Stomach (tissue), 9 donors: ENCODE measurements around the gene SGTA. TPM values are rescaled to one million over a fixed set of nuclear protein-coding genes. Genes with fewer than 3 reads are reported as not detected.

Experiments
- DNase-seq, 2 donors: peaks; one replicate each; pipeline versions ENCODE4 v3.0.0 to v3.0.0-alpha.2; 2013 to 2019
- H3K27ac ChIP-seq, 5 donors: fragments of 200-600 bp in 4 of 5; sonication (generic) in 4 of 5; one replicate each; pipeline ENCODE4 v1.5.1; 2013 to 2019; ENCODE audit warnings: mild to moderate bottlenecking in 1 of 5, moderate library complexity in 1 of 5
- H3K27me3 ChIP-seq, 3 donors: fragments of 200-600 bp; sonication (generic); one replicate each; pipeline ENCODE4 v1.5.1; 2017 to 2019; ENCODE audit warnings: mixed run types in 1 of 3
- H3K36me3 ChIP-seq, 4 donors: fragments of 200-600 bp; sonication (generic); 1 replicate in 3 of 4; 2 replicates in 1 of 4; pipeline ENCODE4 v1.5.1; 2016 to 2019
- H3K4me1 ChIP-seq, 4 donors: fragments of 200-600 bp; sonication (generic); one replicate each; pipeline ENCODE4 v1.5.1; 2016 to 2019
- H3K4me3 ChIP-seq, 4 donors: fragments of 200-600 bp; sonication (generic) in 3 of 4; one replicate each; pipeline ENCODE4 v1.5.1; 2016 to 2019; ENCODE audit warnings: mild to moderate bottlenecking in 1 of 4
- H3K9me3 ChIP-seq, 4 donors: fragments of 200-600 bp; sonication (generic); one replicate each; pipeline ENCODE4 v1.5.1; 2016 to 2019
- EP300 ChIP-seq: sonication (generic); formaldehyde crosslinking; IDR thresholded peaks from one replicate; pipeline ENCODE4 v1.6.1; 2017; ENCODE audit warnings: antibody characterized with exemption
- POLR2A ChIP-seq, 4 donors: fragments of 450-650 bp; IDR thresholded peaks; one replicate each; pipeline ENCODE4 v1.6.1; 2016; ENCODE audit warnings: antibody characterized with exemption in 4 of 4, control low read depth in 2 of 4, mild to moderate bottlenecking in 1 of 4, moderate library complexity in 1 of 4
- POLR2AphosphoS5 ChIP-seq, 3 donors: sonication (generic); formaldehyde crosslinking; IDR thresholded peaks; one replicate each; pipeline ENCODE4 v1.6.1; 2016; ENCODE audit warnings: antibody characterized with exemption in 3 of 3
- WGBS, 5 donors: extraction: QIAGEN DNeasy Blood & Tissue Kit in 3 of 5; methylation state at CpG; one replicate each; pipeline versions ENCODE4 v1.1.5 to v1.1.7; 2013 to 2018; 5-methylcytosine and 5-hydroxymethylcytosine counted together
- intact Hi-C: fragments of 100-400 bp; cut with DNase I; formaldehyde crosslinking; loops from one replicate; pipeline ENCODE4 v1.15.1; 2023; ENCODE audit warnings: low total_unique reads
- polyA plus RNA-seq, 3 donors: library from polyadenylated mRNA; stranded (reverse); fragments of 200-250 nt; gene quantifications; one replicate each; pipeline ENCODE4 v1.2.3, GENCODE V29; 2013
- total RNA-seq, 5 donors: library from RNA; depleted of rRNA; stranded (reverse); fragments of >200 nt; gene quantifications; one replicate each; pipeline versions ENCODE4 v1.1.0 to v1.2.3, GENCODE V29; 2014 to 2016
- TF ChIP-seq, protein P1 (sequence below), 7 experiments: fragments of 450-650 bp in 4 of 7; fragments of 200-600 bp in 3 of 7; sonication (generic) in 3 of 7; IDR thresholded peaks; one replicate each; pipeline ENCODE4 v1.5.1; 2016 to 2019; ENCODE audit warnings: antibody characterized with exemption in 7 of 7, control low read depth in 2 of 7, mild to moderate bottlenecking in 1 of 7
- donor health status: healthy with polysubstance abuse.
- donor health status: Bipolar disorder and iron deficiency.
- donor health status: healthy.

SGTA gene
- total and polyA plus RNA-seq, 8 donors: 18.5 to 173 (median 52.7) TPM

DNA sequence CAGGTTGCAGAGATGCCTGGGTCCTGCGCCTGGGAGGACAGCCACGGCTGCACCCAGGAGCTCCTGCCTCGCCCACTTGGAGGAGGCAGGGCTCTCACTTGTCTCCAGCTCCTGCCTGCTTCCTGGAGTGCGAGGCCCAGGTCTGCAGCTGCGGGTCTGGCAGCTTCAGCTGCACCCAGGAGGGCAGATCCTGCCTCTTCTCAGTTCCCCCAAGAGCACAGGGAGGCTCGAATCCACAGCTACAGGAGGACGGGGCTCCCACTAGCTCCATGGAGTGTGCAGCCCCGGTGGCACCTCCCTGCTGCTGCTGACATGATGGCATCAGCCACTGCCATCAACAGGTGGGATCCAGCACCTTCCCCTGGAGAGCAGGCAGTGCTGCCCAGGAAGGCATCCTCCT, 41.1 kb upstream of the SGTA start:
- Histone ChIP-seq H3K27me3 (no peaks in the 10 kb centered on the region), H3K27ac (no peak overlapping the region), H3K4me3 (no peak overlapping the region), H3K9me3 (peaks cover 0 to 21% (median 12%) of the 10 kb centered on the region in 4 donors), H3K36me3 (peaks cover 0 to 60% (median 42%) of the 10 kb centered on the region in 4 donors), H3K4me1 (peaks cover 7 to 26% (median 21%) of the 10 kb centered on the region in 4 donors)
- intact Hi-C loops: no loop called here
- 66 to 100% (median 80%) methylated on average over 1 to 8 of the region's 8 CpGs for WGBS, 5 donors
- DNase-seq: no peak
- TF ChIP-seq, protein P1, sequence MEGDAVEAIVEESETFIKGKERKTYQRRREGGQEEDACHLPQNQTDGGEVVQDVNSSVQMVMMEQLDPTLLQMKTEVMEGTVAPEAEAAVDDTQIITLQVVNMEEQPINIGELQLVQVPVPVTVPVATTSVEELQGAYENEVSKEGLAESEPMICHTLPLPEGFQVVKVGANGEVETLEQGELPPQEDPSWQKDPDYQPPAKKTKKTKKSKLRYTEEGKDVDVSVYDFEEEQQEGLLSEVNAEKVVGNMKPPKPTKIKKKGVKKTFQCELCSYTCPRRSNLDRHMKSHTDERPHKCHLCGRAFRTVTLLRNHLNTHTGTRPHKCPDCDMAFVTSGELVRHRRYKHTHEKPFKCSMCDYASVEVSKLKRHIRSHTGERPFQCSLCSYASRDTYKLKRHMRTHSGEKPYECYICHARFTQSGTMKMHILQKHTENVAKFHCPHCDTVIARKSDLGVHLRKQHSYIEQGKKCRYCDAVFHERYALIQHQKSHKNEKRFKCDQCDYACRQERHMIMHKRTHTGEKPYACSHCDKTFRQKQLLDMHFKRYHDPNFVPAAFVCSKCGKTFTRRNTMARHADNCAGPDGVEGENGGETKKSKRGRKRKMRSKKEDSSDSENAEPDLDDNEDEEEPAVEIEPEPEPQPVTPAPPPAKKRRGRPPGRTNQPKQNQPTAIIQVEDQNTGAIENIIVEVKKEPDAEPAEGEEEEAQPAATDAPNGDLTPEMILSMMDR (IDR thresholded peaks at IDR 0.05): no peak
- TF ChIP-seq EP300 (no peak), POLR2A (IDR thresholded peaks at IDR 0.05) (no peak), POLR2AphosphoS5 (IDR thresholded peaks at IDR 0.05) (no peak)

DNA sequence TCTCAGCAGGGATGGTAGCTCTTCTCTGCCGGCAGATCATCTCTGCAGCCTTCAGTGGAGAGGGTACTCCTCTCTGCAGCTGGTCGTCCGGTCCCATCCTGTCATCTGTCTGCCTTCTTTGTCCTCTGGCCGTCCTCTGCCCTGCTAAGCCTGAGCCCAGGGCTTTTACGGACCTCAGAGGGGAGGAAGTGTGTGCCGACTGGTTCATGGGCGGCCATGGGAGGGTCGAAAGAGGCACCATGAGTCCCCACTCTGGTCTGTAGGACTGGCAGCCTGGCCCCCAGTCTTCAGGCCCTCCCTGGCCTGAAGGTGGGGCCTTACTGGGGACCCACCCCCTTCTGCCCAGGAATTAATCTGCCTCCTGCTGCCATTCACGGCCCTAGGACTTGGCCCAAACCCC, 40.6 kb upstream of the SGTA start:
- peaks cover 7 to 29% (median 22%) of the 10 kb centered on the region in 4 donors for H3K4me1 ChIP-seq
- no peak overlapping the region for H3K4me3 ChIP-seq
- H3K36me3 ChIP-seq: peaks cover 0 to 56% (median 40%) of the 10 kb centered on the region in 4 donors
- TF ChIP-seq EP300 (no peak), POLR2AphosphoS5 (IDR thresholded peaks at IDR 0.05) (no peak)
- H3K9me3 ChIP-seq: peaks cover 0 to 16% (median 8%) of the 10 kb centered on the region in 4 donors
- H3K27ac ChIP-seq: no peak overlapping the region
- WGBS, 5 donors: 58 to 87% (median 83%) methylated on average over 5 to 9 of the region's 9 CpGs
- H3K27me3 ChIP-seq: no peaks in the 10 kb centered on the region
- intact Hi-C loops: no loop called here
- DNase-seq: no peak

DNA sequence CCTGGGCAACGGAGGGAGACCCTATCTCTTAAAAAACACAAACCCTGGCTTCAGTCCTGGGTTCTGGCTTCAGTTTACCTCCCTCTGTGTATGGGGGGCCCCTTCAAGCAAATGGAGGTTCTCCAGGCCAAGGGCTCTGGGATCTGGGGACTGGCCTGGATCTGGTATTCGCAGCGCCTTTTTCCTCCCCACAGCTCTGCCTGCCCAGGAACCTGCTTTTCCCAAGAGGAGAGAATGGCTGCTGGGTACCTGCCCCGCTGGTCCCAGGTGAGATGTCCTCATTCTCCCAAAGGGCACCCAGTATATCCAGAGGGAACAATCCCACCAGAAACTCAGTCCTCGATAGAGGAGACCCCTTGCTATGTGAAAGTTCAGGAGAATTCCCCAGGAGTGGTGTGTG, 39.8 kb upstream of the SGTA start:
- Histone ChIP-seq H3K9me3 (peaks cover 0 to 8% (median 3%) of the 10 kb centered on the region in 4 donors), H3K4me1 (peaks cover 7 to 29% (median 22%) of the 10 kb centered on the region in 4 donors), H3K4me3 (no peak overlapping the region), H3K27ac (no peak overlapping the region), H3K27me3 (no peaks in the 10 kb centered on the region), H3K36me3 (peaks cover 0 to 48% (median 33%) of the 10 kb centered on the region in 4 donors)
- DNase-seq: no peak
- intact Hi-C loops: no loop called here
- 93 to 98% (median 96%) methylated on average over 5 of the region's 5 CpGs for WGBS, 5 donors
- TF ChIP-seq POLR2AphosphoS5 (IDR thresholded peaks at IDR 0.05): no peak
- no peak for TF ChIP-seq POLR2A (IDR thresholded peaks at IDR 0.05)
- no peak for TF ChIP-seq EP300
- TF ChIP-seq, protein P1 (IDR thresholded peaks at IDR 0.05): no peak

DNA sequence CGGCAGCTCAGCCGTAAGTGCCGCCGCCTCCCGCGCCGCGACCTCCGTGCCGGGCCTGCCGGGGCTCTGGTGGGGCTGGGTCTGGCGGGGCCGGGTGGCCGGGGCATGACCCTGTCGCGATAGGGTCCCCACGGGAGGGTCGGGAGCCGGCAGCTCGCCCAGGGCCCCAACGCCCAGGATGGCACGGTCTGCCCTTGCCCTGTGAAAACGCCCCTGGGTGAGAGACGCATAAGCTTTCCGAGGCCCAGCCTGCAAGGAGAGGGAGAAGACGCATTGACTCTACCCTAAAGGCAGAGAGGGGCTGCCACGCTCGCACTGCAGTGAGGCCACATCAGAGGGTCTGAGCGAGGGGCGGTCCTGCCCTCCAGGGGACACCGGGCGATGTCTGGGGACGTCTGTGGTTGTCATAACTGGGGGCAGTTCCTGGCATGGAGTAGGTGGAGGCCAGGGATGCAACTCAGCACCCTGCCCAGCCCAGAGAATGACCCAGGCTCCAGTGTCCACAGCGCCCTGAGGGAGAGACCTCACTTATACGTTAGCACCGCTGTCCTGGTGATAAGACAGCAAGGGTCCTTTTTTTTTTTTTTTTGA, 37.1 kb upstream of the SGTA start:
- Histone ChIP-seq H3K4me1 (peaks cover 7 to 29% (median 22%) of the 10 kb centered on the region in 4 donors), H3K27me3 (no peaks in the 10 kb centered on the region), H3K4me3 (peak overlapping the region; percentile 91 to 100 (median 94)), H3K36me3 (peaks cover 0 to 29% (median 19%) of the 10 kb centered on the region in 4 donors), H3K9me3 (no peaks in the 10 kb centered on the region), H3K27ac (peak overlapping the region; percentile 22 to 87 (median 65))
- intact Hi-C loops: no loop called here
- peak in 1 of 2 donors; percentile 55 for DNase-seq
- 0 to 5% (median 2%) methylated on average over 11 to 36 of the region's 36 CpGs for WGBS, 5 donors
- TF ChIP-seq, protein P1 (IDR thresholded peaks at IDR 0.05): no peak
- no peak for TF ChIP-seq POLR2A (IDR thresholded peaks at IDR 0.05)
- TF ChIP-seq POLR2AphosphoS5 (IDR thresholded peaks at IDR 0.05): no peak
- TF ChIP-seq EP300: no peak
